Body of pancreas (tissue), 4 donors: ENCODE data around the gene COIL.

Experiments
- CTCF ChIP-seq, 7 experiments: fragments of 450-650 bp in 4 of 7; fragments of 200-600 bp in 3 of 7; sonication (generic) in 3 of 7; IDR thresholded peaks; one replicate each; pipeline ENCODE4 v1.5.1; 2016 to 2019; ENCODE audit warnings: antibody characterized with exemption in 7 of 7
- POLR2A ChIP-seq, 3 donors: fragments of 450-650 bp; IDR thresholded peaks; one replicate each; pipeline ENCODE4 v1.6.1; 2016; ENCODE audit warnings: antibody characterized with exemption in 3 of 3, mild to moderate bottlenecking in 2 of 3

- no peak for TF ChIP-seq CTCF (IDR thresholded peaks at IDR 0.05)
- TF ChIP-seq POLR2A (IDR thresholded peaks at IDR 0.05): no peak
Observed at GRCh38 chr17:56933151-56933745, 27.6 kb downstream of the COIL start.
